22Rv1 (cell line): ENCODE data around the gene ZNF407.

ENCODE experiments used
- CTCF ChIP-seq: fragments of 450-650 bp; IDR thresholded peaks from 2 replicates; pipeline ENCODE4 v1.5.1; 2017; ENCODE audit warnings: mild to moderate bottlenecking
- ZFX ChIP-seq: fragments of 450-650 bp; IDR thresholded peaks from 2 replicates; pipeline ENCODE4 v1.6.1; 2017; ENCODE audit warnings: antibody characterized with exemption, borderline replicate concordance

GRCh38 chr18:75008186-75008585 lies 410.5 kb downstream of the ZNF407 start:
- TF ChIP-seq CTCF (no peak), ZFX (no peak)
